Measurements from ENCODE around the gene AMBN.
"Not testable (repeated sequence)": the region's sequence is repeated elsewhere in the genome, so short reads cannot be mapped to it uniquely, and the experiment has no call there.

The AMBN gene

GRCh38 chr4:70608324-70608723, 16.3 kb downstream of the AMBN start:
- no peak for FAIRE-seq

- FAIRE-seq, result no peak
Measured at GRCh38 chr4:70613306-70614183, 21.5 kb downstream of the AMBN start.

GRCh38 chr4:70614184-70614555, 22.1 kb downstream of the AMBN start:
- FAIRE-seq, result no peak

GRCh38 chr4:70619288-70619687, 27.2 kb downstream of the AMBN start:
- FAIRE-seq, result no peak

GRCh38 chr4:70619778-70620177, 27.7 kb downstream of the AMBN start:
- FAIRE-seq, result no peak

DNA sequence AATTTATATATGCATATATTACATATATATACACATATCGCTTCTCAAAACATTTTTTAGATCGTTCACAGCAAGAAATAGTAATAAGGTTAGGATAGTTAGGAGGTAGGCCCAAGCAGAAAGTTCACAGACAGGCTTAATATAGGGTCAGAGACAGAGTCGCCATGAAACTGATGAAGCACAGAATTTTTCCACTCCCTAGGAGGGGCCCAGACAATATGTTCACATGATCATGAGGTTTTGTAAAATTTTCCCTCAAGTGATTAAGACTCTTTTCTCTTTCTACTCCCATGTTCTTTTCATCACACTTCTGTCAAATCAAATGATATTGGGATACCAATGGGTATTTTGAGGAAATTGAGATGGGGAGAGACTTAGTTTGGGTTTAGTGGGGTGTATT, 31.3 kb downstream of the AMBN start:
- FAIRE-seq, result no peak

DNA sequence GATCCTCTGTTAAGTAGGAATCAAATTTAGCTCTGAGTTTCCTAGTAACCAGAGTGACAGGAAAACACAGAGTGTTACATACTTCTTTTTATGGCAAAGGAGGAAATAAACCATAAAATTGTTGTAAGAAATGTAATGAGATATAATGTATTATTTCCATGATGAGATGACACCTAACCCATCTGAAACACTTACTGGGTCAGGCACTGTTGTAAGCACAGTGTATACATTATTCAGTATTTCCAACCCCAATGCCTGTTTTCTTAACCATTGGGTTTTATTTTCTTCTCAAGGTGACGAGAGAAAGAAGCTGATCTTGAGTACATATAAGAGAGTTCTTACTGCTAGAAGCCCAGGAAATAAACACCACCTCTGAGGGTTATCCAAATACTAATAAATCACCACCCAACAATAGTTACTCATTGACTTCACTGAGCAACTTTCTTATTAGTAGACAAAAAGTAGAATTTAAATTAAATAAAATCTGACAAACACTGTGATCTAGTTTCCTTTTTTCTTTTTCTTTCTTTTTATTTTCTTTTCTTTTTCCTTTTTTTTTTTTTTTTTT, 32.3 kb downstream of the AMBN start:
- FAIRE-seq, result no peak

DNA sequence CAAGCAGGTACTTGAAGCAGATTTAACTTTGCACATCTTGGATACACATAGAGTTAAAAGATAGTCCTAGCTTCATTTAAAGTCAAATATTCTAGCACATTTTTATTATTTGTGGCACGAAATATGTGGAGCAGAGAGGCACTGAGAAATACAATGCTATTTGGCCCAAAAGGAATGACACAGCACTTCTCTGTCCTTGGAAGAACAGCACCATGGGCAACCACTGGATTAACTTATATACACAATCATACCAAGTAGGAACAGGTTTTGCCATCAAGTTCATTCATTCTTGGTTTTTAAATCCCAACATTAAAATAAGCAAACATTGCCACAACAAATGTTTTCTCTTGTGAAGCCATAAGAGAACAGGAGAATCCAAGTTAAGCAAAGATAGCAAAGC, 35.6 kb downstream of the AMBN start:
- FAIRE-seq, result no peak

GRCh38 chr4:70628444-70628843, 36.4 kb downstream of the AMBN start, which contains the start of gene ENAM:
Gene ENAM (plus strand): TSS chr4:70628744. CDS start chr4:70629501, 757 bp downstream.
- FAIRE-seq, result no peak

GRCh38 chr4:70629469-70630090, 37.5 kb downstream of the AMBN start:
- no peak for FAIRE-seq

DNA sequence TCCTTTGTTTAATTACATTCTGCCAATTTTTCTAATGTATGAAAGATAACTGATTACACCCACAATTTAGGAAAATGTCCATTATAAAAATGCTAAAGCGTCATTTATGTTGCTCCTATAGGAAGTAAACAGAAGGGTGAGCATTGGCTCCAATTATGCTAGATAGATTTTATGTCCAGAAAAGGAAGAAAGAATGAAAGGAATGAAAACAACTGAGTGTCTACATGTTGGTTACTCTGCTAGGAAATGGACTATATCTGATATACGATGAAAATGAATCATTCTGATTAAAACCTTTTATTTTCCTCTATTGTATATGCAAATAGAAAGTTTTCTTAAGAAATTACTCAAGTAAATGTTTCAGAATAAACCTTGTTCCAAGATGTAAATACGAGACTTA, 38.1 kb downstream of the AMBN start:
- FAIRE-seq, result no peak

DNA sequence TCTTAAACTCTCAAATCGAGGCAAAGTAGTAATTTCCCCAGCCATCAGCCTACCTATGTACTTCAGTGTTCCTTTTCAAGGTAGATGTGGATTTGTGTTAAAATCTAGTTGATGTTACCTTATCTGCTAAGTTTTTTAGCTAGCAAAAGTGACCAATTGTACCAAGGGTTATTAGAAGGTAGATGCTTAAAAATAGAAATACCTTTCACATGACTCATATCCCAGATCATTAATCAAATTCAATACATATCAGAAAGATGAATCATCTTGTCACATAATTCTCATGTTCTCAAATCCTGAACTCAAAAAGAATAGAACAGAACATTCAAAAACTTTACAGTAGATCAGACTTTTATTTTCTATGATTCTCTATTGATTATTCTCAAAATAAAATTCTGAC, 40.0 kb downstream of the AMBN start:
- no peak for FAIRE-seq

DNA sequence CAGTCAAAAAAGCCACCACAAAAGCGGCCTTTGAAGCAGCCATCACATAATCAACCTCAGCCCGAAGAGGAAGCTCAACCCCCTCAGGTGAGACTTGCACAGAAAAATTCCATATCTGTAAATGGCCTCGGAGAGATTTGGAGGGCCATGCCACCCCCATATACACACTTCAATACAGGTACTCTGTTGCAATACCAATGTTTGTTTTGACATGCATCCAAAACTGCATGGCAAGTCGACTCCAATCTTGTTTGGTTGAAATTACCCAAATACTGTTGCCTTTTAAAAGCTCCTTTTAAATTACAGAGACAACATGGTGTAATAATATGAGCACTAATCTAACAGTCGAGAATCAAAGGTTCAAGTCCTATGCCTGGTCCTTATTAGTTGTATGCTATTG, 42.4 kb downstream of the AMBN start:
- no peak for FAIRE-seq

- no peak for FAIRE-seq
Measured at GRCh38 chr4:70637239-70637913, 45.3 kb downstream of the AMBN start.

DNA sequence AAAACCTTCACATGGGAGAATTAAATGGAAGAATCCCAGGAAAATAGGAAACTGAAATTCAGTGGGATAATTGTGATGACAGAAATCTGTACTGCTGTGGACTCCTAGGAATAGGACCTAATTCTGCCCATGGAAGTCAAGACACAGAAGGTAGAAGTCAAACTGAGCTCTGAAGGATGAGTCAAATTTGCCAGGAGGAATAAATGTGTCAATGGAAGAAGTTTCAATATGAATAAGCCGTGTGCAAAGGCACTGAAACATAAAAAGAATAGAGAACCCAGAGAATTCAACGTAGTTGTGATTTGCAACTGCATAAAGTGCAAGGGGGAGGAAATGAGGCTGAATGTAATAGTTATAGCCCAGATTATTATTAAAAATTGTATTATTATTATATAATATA, 48.1 kb downstream of the AMBN start:
- no peak for FAIRE-seq

DNA sequence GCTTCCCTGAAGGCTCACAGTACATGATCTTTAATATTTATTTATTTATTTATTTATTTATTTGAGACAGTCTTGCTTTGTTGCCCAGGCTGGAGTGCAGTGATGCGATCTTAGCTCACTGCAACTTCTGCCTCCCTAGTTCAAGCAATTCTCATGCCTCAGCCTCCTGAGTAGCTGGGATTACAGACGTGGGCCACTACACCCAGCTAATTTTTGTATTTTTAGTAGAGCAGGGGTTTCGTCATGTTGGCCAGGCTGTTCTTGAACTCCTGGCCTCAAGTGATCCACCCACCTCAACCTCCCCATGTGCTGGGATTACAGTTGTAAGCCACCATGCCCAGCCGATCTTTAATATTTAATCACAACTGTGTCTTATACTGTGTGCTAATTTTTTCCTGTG, 58.7 kb downstream of the AMBN start:
- not testable (repeated sequence) for FAIRE-seq

DNA sequence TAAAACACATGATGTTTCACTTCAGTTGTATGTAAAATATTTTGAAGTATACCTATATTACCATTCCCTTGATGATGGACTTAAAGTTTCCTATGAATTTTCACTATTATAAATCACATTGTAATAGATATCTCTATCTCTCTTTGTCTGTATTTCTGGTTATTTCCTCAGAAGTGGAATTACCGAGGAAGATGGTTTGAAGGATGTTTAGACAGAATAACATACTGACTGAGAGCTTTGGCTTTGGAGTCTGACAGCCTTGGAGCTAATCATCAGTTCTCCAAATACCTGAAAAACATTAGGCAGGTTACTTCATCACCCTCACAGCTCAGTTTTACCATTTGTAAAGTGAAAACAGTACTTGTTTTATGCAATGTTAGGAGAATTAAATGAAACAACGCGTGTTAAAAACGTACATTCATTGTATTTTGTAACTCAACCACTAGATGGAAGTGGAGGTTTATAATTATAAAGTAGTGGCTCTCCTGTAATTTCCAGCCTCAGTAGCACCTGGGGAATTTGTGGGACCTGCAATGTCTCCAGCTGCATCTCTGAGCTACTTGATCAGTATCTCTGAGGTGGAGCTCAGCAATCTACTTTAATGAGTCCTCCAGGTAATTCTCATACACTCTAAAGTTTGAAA, 59.9 kb downstream of the AMBN start:
- FAIRE-seq, result no peak

GRCh38 chr4:70654605-70655011, 62.6 kb downstream of the AMBN start:
- FAIRE-seq, result no peak

Measured in colon (tissue), 2 donors.